Neural cell (in vitro differentiated cells): Measurements from ENCODE around the gene DENND4B.

ENCODE experiments used
- CTCF ChIP-seq: fragments of 450-650 bp; IDR thresholded peaks from 2 replicates; pipeline ENCODE4 v1.5.1; 2014; ENCODE audit warnings: antibody characterized with exemption, mild to moderate bottlenecking, moderate library complexity; ENCODE audit not compliant: poor library complexity, severe bottlenecking
- POLR2AphosphoS5 ChIP-seq: IDR thresholded peaks from 2 replicates; pipeline ENCODE4 v1.6.1; 2012
- RAD21 ChIP-seq: fragments of 450-650 bp; conservative IDR thresholded peaks from 2 replicates; pipeline ENCODE4 v1.6.1; 2014; ENCODE audit warnings: antibody characterized with exemption, mild to moderate bottlenecking, moderate library complexity
- TF ChIP-seq, protein P1 (sequence below): IDR thresholded peaks from 2 replicates; pipeline ENCODE4 v1.6.1; 2012; ENCODE audit warnings: borderline replicate concordance

DNA sequence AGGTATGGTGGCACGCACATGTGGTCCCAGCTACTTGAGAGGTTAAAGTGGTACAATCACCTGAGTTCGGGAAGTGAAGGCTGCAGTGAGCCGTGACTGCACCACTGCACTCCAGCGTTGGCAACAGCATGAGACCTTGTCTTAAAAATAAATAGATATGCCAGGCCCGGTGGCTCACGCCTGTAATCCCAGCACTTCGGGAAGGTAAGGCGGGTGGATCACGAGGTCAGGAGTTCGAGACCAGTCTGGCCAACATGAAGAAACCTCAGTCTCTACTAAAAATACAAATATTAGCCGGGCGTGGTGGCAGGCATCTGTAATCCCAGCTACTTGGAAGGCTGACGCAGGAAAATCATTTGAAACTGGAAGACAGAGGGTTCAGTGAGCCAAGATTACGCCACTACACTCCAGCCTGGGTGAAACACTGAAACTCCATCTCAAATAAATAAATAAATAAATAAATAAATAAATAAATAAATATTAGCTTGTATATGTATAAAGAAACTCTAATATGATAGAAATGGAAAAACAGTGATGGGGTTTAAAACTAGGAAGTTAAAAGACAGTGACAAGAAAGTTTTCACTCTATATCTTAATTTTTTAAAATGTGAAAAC is 42.6 kb downstream of the DENND4B start:
- TF ChIP-seq CTCF (no peak), RAD21 (no peak), POLR2AphosphoS5 (no peak)
- TF ChIP-seq, protein P1, sequence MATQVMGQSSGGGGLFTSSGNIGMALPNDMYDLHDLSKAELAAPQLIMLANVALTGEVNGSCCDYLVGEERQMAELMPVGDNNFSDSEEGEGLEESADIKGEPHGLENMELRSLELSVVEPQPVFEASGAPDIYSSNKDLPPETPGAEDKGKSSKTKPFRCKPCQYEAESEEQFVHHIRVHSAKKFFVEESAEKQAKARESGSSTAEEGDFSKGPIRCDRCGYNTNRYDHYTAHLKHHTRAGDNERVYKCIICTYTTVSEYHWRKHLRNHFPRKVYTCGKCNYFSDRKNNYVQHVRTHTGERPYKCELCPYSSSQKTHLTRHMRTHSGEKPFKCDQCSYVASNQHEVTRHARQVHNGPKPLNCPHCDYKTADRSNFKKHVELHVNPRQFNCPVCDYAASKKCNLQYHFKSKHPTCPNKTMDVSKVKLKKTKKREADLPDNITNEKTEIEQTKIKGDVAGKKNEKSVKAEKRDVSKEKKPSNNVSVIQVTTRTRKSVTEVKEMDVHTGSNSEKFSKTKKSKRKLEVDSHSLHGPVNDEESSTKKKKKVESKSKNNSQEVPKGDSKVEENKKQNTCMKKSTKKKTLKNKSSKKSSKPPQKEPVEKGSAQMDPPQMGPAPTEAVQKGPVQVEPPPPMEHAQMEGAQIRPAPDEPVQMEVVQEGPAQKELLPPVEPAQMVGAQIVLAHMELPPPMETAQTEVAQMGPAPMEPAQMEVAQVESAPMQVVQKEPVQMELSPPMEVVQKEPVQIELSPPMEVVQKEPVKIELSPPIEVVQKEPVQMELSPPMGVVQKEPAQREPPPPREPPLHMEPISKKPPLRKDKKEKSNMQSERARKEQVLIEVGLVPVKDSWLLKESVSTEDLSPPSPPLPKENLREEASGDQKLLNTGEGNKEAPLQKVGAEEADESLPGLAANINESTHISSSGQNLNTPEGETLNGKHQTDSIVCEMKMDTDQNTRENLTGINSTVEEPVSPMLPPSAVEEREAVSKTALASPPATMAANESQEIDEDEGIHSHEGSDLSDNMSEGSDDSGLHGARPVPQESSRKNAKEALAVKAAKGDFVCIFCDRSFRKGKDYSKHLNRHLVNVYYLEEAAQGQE: no peak
